CD4-positive, alpha-beta T cell (primary cell): ENCODE data around the gene NOP16. TPM values are rescaled to one million over a fixed set of nuclear protein-coding genes. Genes with fewer than 3 reads are reported as not detected.
A peak's percentile ranks its signal among the peaks of the same experiment; 100 is the strongest.

ENCODE experiments used
- ATAC-seq: fragments of 200-7000 bp; cut with Tn5 transposase; one replicate; pipeline ENCODE4 v1.10.0; 2022; ENCODE audit warnings: mild to moderate bottlenecking; ENCODE audit not compliant: poor library complexity
- CTCF ChIA-PET: fragments of 350-600 bp; sonication (Branson Sonifier 250); formaldehyde crosslinking; loops from one replicate; lab custom pipeline; 2021; ENCODE audit warnings: antibody characterized with exemption, inconsistent platforms; lab: Charles Lee
- POLR2A ChIA-PET: fragments of 350-600 bp; sonication (Branson Sonifier 250); formaldehyde crosslinking; loops from one replicate; lab custom pipeline; 2021; ENCODE audit warnings: antibody characterized with exemption, inconsistent platforms; lab: Charles Lee
- DNase-seq, 14 experiments: peaks; one replicate each; pipeline ENCODE4 v3.0.0-alpha.2; 2013 to 2020; ENCODE audit warnings: mixed read lengths in 2 of 14
- H3K27ac ChIP-seq, 2 donors: one replicate each; pipeline versions ENCODE4 v1.5.1 to v1.7.0; 2013; ENCODE audit warnings: low read length in 2 of 2, low read depth in 1 of 2, mild to moderate bottlenecking in 1 of 2
- H3K27me3 ChIP-seq, 2 experiments: 1 replicate in 1 of 2; 2 replicates in 1 of 2; pipeline versions ENCODE4 v1.6.1 to v1.7.0; 2013; ENCODE audit warnings: low read length in 2 of 2, control low read depth in 1 of 2, mild to moderate bottlenecking in 1 of 2, moderate library complexity in 1 of 2; ENCODE audit not compliant: insufficient read depth in 2 of 2, control insufficient read depth in 1 of 2
- H3K36me3 ChIP-seq: one replicate; pipeline ENCODE4 v1.6.1; 2013; ENCODE audit warnings: low read length, control low read depth; ENCODE audit not compliant: insufficient read depth
- H3K4me1 ChIP-seq: one replicate; pipeline ENCODE4 v1.6.1; 2013; ENCODE audit warnings: low read length, control low read depth; ENCODE audit not compliant: insufficient read depth
- H3K4me3 ChIP-seq: one replicate; pipeline ENCODE4 v1.5.1; 2013; ENCODE audit warnings: mild to moderate bottlenecking, low read length, moderate library complexity
- H3K9me3 ChIP-seq, 2 experiments: 1 replicate in 1 of 2; 2 replicates in 1 of 2; pipeline versions ENCODE4 v1.6.1 to v1.7.0; 2013; ENCODE audit warnings: low read length in 2 of 2, mild to moderate bottlenecking in 2 of 2, control low read depth in 1 of 2, moderate library complexity in 1 of 2; ENCODE audit not compliant: control insufficient read depth in 1 of 2, insufficient read depth in 1 of 2
- H3K27ac Mint-ChIP-seq: one replicate; pipeline ENCODE4 v1.8.0; 2020; ENCODE audit warnings: mixed read lengths
- H3K27me3 Mint-ChIP-seq: one replicate; pipeline ENCODE4 v1.8.0; 2021; ENCODE audit warnings: mixed read lengths
- H3K36me3 Mint-ChIP-seq: one replicate; pipeline ENCODE4 v1.8.0; 2021; ENCODE audit warnings: low read depth, mixed read lengths
- H3K4me1 Mint-ChIP-seq: one replicate; pipeline ENCODE4 v1.8.0; 2021; ENCODE audit warnings: low read depth, mixed read lengths
- H3K4me3 Mint-ChIP-seq: one replicate; pipeline ENCODE4 v1.8.0; 2020; ENCODE audit warnings: mild to moderate bottlenecking, mixed read lengths
- H3K9me3 Mint-ChIP-seq: one replicate; pipeline ENCODE4 v1.8.0; 2020; ENCODE audit warnings: mixed read lengths
- CTCF ChIP-seq: fragments of 200-600 bp; IDR thresholded peaks from one replicate; pipeline ENCODE4 v1.8.0; 2022; ENCODE audit warnings: antibody characterized with exemption, mild to moderate bottlenecking
- intact Hi-C, 2 experiments: fragments of 100-400 bp; cut with DNase I in 1 of 2; cut with micrococcal nuclease in 1 of 2; formaldehyde crosslinking; loops; one replicate each; pipeline versions ENCODE4 v1.15.1 to v1.9.0; 2023 to 2025; cut with DNase I, micrococcal nuclease
- total RNA-seq, 174 experiments: library from RNA in 2 of 174; stranded (reverse) in 2 of 174; gene quantifications; one replicate each; pipeline ENCODE4 v1.2.3 and lab custom pipeline; 2021 to 2026

The NOP16 gene
- total RNA-seq, 2 experiments from 2014 or later = 12.0 to 14.5 TPM

- ChIA-PET POLR2A (interaction anchor here (1.0 to 3.9 kb wide), 16 partner anchors 9 to 1843 kb away, joined by 3 to 77 read pairs (median 6); partner anchors contain the start of genes CLTB, FAF2, HIGD2A and HNRNPAB), CTCF (interaction anchor here (1.5 to 2.8 kb wide), 2 partner anchors 56 to 87 kb away, joined by 5 to 7 read pairs; partner anchors contain the start of genes CLTB and FAF2)
- H3K4me3 ChIP-seq = peak overlapping the region; percentile 98
- peaks cover 27% of the 10 kb centered on the region for H3K36me3 ChIP-seq
- intact Hi-C loops = loop anchor here (1.0 to 2.0 kb wide), 2 partner anchors 27 to 56 kb away; partner anchors contain the start of genes HIGD2A (in 2 of the 2), NOP16 (in 2 of the 2) and CLTB (in 1 of the 2)
- H3K27me3 Mint-ChIP-seq = no peaks in the 10 kb centered on the region
- peak overlapping the region; percentile 64 to 79 for H3K27ac ChIP-seq
- H3K9me3 Mint-ChIP-seq = no peaks in the 10 kb centered on the region
- DNase-seq (peak in 2 of 14 experiments; percentile 2 to 38), ATAC-seq (no peak)
- peaks cover 35% of the 10 kb centered on the region for H3K4me1 ChIP-seq
- H3K4me3 Mint-ChIP-seq = peak overlapping the region; percentile 96
- no peak for TF ChIP-seq CTCF
- H3K4me1 Mint-ChIP-seq = peaks cover 48% of the 10 kb centered on the region
- H3K27me3 ChIP-seq = no peaks in the 10 kb centered on the region
- H3K36me3 Mint-ChIP-seq = peaks cover 44% of the 10 kb centered on the region
- H3K27ac Mint-ChIP-seq = peak overlapping the region; percentile 87
- no peaks in the 10 kb centered on the region for H3K9me3 ChIP-seq
These were observed 27.4 kb downstream of the NOP16 start for GRCh38 chr5:176360894-176361436.

GRCh38 chr5:176359658-176360057, 28.7 kb downstream of the NOP16 start:
- no peak for ATAC-seq
- Mint-ChIP-seq H3K9me3 (no peaks in the 10 kb centered on the region), H3K36me3 (peaks cover 56% of the 10 kb centered on the region), H3K27me3 (no peaks in the 10 kb centered on the region), H3K27ac (peak overlapping the region; percentile 69), H3K4me1 (peaks cover 46% of the 10 kb centered on the region), H3K4me3 (peak overlapping the region; percentile 85)
- DNase-seq = no peak
- H3K27me3 ChIP-seq = no peaks in the 10 kb centered on the region
- H3K36me3 ChIP-seq = peaks cover 40% of the 10 kb centered on the region
- H3K9me3 ChIP-seq = no peaks in the 10 kb centered on the region
- H3K4me3 ChIP-seq = no peak overlapping the region
- no peak overlapping the region for H3K27ac ChIP-seq
- ChIA-PET POLR2A (interaction anchor here (1.1 to 3.9 kb wide), 2 partner anchors 30 to 178 kb away, joined by 3 to 77 read pairs; partner anchors contain the start of genes HIGD2A, NOP16 and RNF44), CTCF (interaction anchor here (0.8 to 1.1 kb wide), 2 partner anchors 238 to 630 kb away, joined by 3 to 4 read pairs; no protein-coding TSS in a partner anchor)
- intact Hi-C loops = loop anchor here in 1 of 2 experiments (2.0 kb wide), 1 partner anchor 57 kb away; the partner anchor contains the start of gene CLTB
- no peak for TF ChIP-seq CTCF
- peaks cover 30% of the 10 kb centered on the region for H3K4me1 ChIP-seq

- CTCF ChIA-PET = interaction anchor here (0.6 kb wide), 1 partner anchor 69 kb away, joined by 3 read pairs; no protein-coding TSS in a partner anchor
- Mint-ChIP-seq H3K36me3 (peaks cover 85% of the 10 kb centered on the region), H3K9me3 (no peaks in the 10 kb centered on the region), H3K4me1 (peaks cover 46% of the 10 kb centered on the region), H3K27me3 (no peaks in the 10 kb centered on the region), H3K4me3 (no peak overlapping the region), H3K27ac (no peak overlapping the region)
- TF ChIP-seq CTCF = no peak
- ATAC-seq (no peak), DNase-seq (no peak)
- no peaks in the 10 kb centered on the region for H3K27me3 ChIP-seq
- H3K4me1 ChIP-seq = peaks cover 18% of the 10 kb centered on the region
- H3K9me3 ChIP-seq = no peaks in the 10 kb centered on the region
- no peak overlapping the region for H3K27ac ChIP-seq
- no peak overlapping the region for H3K4me3 ChIP-seq
- POLR2A ChIA-PET = interaction anchor here (1.5 kb wide), 1 partner anchor 91 kb away, joined by 3 read pairs; no protein-coding TSS in a partner anchor
- peaks cover 74% of the 10 kb centered on the region for H3K36me3 ChIP-seq
- intact Hi-C loops = no loop called here
These were observed 32.2 kb downstream of the NOP16 start for GRCh38 chr5:176356179-176356566.
